Measurements from ENCODE around the gene CFAP74. TPM values are rescaled to one million over a fixed set of nuclear protein-coding genes. Genes with fewer than 3 reads are reported as not detected.
A peak's percentile ranks its signal among the peaks of the same experiment; 100 is the strongest.

CFAP74 gene
- total and polyA plus RNA-seq, 7 donors, result 0.03 to 0.27 TPM; not detected in 5

- intact Hi-C loops (cut with DNase I), result no loop called here
- Histone ChIP-seq H3K36me3 (no peaks in the 10 kb centered on the region), H3K27me3 (peaks cover 15 to 51% (median 45%) of the 10 kb centered on the region in 3 donors), H3K4me3 (no peak overlapping the region), H3K27ac (no peak overlapping the region), H3K9me3 (no peaks in the 10 kb centered on the region), H3K4me1 (peaks cover 0 to 20% (median 11%) of the 10 kb centered on the region in 4 donors)
- DNase-seq, result no peak
- TF ChIP-seq POLR2A (IDR thresholded peaks at IDR 0.05) (no peak), POLR2AphosphoS5 (IDR thresholded peaks at IDR 0.05) (no peak), CTCF (IDR thresholded peaks at IDR 0.05) (no peak), EP300 (IDR thresholded peaks at IDR 0.05) (no peak)
- 84 to 86% methylated on average over 16 of the region's 16 CpGs for WGBS, 2 donors
Observed at GRCh38 chr1:2052054-2052679, 48.6 kb upstream of the CFAP74 start.

- intact Hi-C loops (cut with DNase I), result no loop called here
- TF ChIP-seq EP300 (IDR thresholded peaks at IDR 0.05), result no peak
- no peak for TF ChIP-seq POLR2A (IDR thresholded peaks at IDR 0.05)
- TF ChIP-seq POLR2AphosphoS5 (IDR thresholded peaks at IDR 0.05), result no peak
- TF ChIP-seq CTCF (IDR thresholded peaks at IDR 0.05), result no peak
- Histone ChIP-seq H3K4me3 (peak overlapping the region in 3 of 4 donors; percentile 37 to 52 (median 49)), H3K27me3 (peaks cover 16 to 62% (median 54%) of the 10 kb centered on the region in 3 donors), H3K4me1 (peaks cover 0 to 22% (median 14%) of the 10 kb centered on the region in 4 donors), H3K9me3 (no peaks in the 10 kb centered on the region), H3K36me3 (no peaks in the 10 kb centered on the region), H3K27ac (peak overlapping the region in 3 of 4 donors; percentile 14 to 53 (median 39))
- 6 to 18% methylated on average over 84 of the region's 84 CpGs for WGBS, 2 donors
- DNase-seq, result no peak
Observed at GRCh38 chr1:2050793-2051682, 47.5 kb upstream of the CFAP74 start.

- 1% methylated on average over 51 of the region's 51 CpGs for WGBS, 2 donors
- Histone ChIP-seq H3K9me3 (no peaks in the 10 kb centered on the region), H3K27ac (peak overlapping the region in 3 of 4 donors; percentile 14 to 53 (median 30)), H3K27me3 (peaks cover 21 to 68% (median 60%) of the 10 kb centered on the region in 3 donors), H3K4me3 (peak overlapping the region in 3 of 4 donors; percentile 37 to 52 (median 49)), H3K36me3 (no peaks in the 10 kb centered on the region), H3K4me1 (peaks cover 0 to 27% (median 15%) of the 10 kb centered on the region in 4 donors)
- DNase-seq, result no peak
- intact Hi-C loops (cut with DNase I), result no loop called here
- no peak for TF ChIP-seq POLR2A (IDR thresholded peaks at IDR 0.05)
Observed at GRCh38 chr1:2050461-2050792, 46.8 kb upstream of the CFAP74 start.

- Histone ChIP-seq H3K27me3 (peaks cover 21 to 73% (median 60%) of the 10 kb centered on the region in 3 donors), H3K4me1 (peaks cover 0 to 33% (median 19%) of the 10 kb centered on the region in 4 donors), H3K36me3 (no peaks in the 10 kb centered on the region), H3K4me3 (peak within 1 kb of the TSS; percentile 2 to 52 (median 43)), H3K9me3 (no peaks in the 10 kb centered on the region), H3K27ac (peak within 1 kb of the TSS in 3 of 4 donors; percentile 14 to 53 (median 39))
- intact Hi-C loops (cut with DNase I), result loop anchor here (5.0 kb wide), 1 partner anchor 108 kb away; no protein-coding TSS in a partner anchor
- 1 to 2% methylated on average over 83 of the region's 83 CpGs for WGBS, 2 donors
- TF ChIP-seq POLR2AphosphoS5 (IDR thresholded peaks at IDR 0.05) (no peak), POLR2A (IDR thresholded peaks at IDR 0.05) (no peak), CTCF (IDR thresholded peaks at IDR 0.05) (no peak), EP300 (IDR thresholded peaks at IDR 0.05) (no peak)
- peak; percentile 78 for DNase-seq
Observed at GRCh38 chr1:2049718-2050431, 46.3 kb upstream of the CFAP74 start, which contains the start of gene PRKCZ. PRKCZ (plus strand) TSS chr1:2050411; CDS start chr1:2050631, 220 bp downstream.

Data from sigmoid colon (tissue), 7 donors.